ENCODE measurements around the gene PCDH9. TPM values are rescaled to one million over a fixed set of nuclear protein-coding genes. Genes with fewer than 3 reads are reported as not detected.

Gene PCDH9
- total RNA-seq, 4 donors from 2014 or later, result 0.37 to 2.4 (median 1.5) TPM

GRCh38 chr13:66723576-66723975, 506.6 kb downstream of the PCDH9 start:
- H3K36me3 ChIP-seq, result no peaks in the 10 kb centered on the region
- 80 to 90% methylated on average over 2 of the region's 2 CpGs for WGBS, 2 donors (ENCODE audit: low coverage in 1 of 2)
- in situ Hi-C loops (cut with MboI; ENCODE audit: low pct_ligation_motif_present in 1 of 4, low pct_unique_long_range_greater_than_20kb in 1 of 4, low sequenced_read_pairs in 3 of 4) (no loop called here), intact Hi-C loops (cut with DNase I; ENCODE audit: low total_unique reads) (no loop called here)
- no peak overlapping the region for H3K27ac ChIP-seq
- no peaks in the 10 kb centered on the region for H3K27me3 ChIP-seq
- H3K4me3 ChIP-seq, result no peak overlapping the region
- H3K4me1 ChIP-seq, result no peaks in the 10 kb centered on the region
- H3K9me3 ChIP-seq, result no peaks in the 10 kb centered on the region
- TF ChIP-seq EP300 (IDR thresholded peaks at IDR 0.05; ENCODE audit: low read depth) (no peak), POLR2AphosphoS5 (IDR thresholded peaks at IDR 0.05) (no peak), POLR2A (IDR thresholded peaks at IDR 0.05) (no peak), CTCF (IDR thresholded peaks at IDR 0.05) (no peak)
- DNase-seq, result no peak

- H3K27ac ChIP-seq, result no peak overlapping the region
- no peak overlapping the region for H3K4me3 ChIP-seq
- no peaks in the 10 kb centered on the region for H3K9me3 ChIP-seq
- no peak for TF ChIP-seq CTCF (IDR thresholded peaks at IDR 0.05)
- no peak for TF ChIP-seq EP300 (IDR thresholded peaks at IDR 0.05; ENCODE audit: low read depth)
- TF ChIP-seq POLR2AphosphoS5 (IDR thresholded peaks at IDR 0.05), result no peak
- TF ChIP-seq POLR2A (IDR thresholded peaks at IDR 0.05), result no peak
- DNase-seq, result no peak
- no peaks in the 10 kb centered on the region for H3K27me3 ChIP-seq
- H3K36me3 ChIP-seq, result no peaks in the 10 kb centered on the region
- intact Hi-C loops (cut with DNase I; ENCODE audit: low total_unique reads), result no loop called here
- in situ Hi-C loops (cut with MboI; ENCODE audit: low pct_ligation_motif_present in 1 of 4, low pct_unique_long_range_greater_than_20kb in 1 of 4, low sequenced_read_pairs in 3 of 4), result no loop called here
- no peaks in the 10 kb centered on the region for H3K4me1 ChIP-seq
These were observed 513.6 kb downstream of the PCDH9 start for GRCh38 chr13:66716538-66716937.

- no peak for DNase-seq
- TF ChIP-seq POLR2A (IDR thresholded peaks at IDR 0.05) (no peak), POLR2AphosphoS5 (IDR thresholded peaks at IDR 0.05) (no peak), CTCF (IDR thresholded peaks at IDR 0.05) (peak in 1 of 5 experiments; percentile 8)
- Histone ChIP-seq H3K27me3 (no peaks in the 10 kb centered on the region), H3K27ac (no peak overlapping the region), H3K4me3 (no peak overlapping the region), H3K4me1 (no peaks in the 10 kb centered on the region), H3K9me3 (no peaks in the 10 kb centered on the region), H3K36me3 (no peaks in the 10 kb centered on the region)
- intact Hi-C loops (cut with DNase I; ENCODE audit: low total_unique reads) (no loop called here), in situ Hi-C loops (cut with MboI; ENCODE audit: low pct_ligation_motif_present in 1 of 4, low pct_unique_long_range_greater_than_20kb in 1 of 4, low sequenced_read_pairs in 3 of 4) (no loop called here)
These were observed 515.3 kb downstream of the PCDH9 start for GRCh38 chr13:66714795-66715194.

GRCh38 chr13:66704110-66704509, 526.0 kb downstream of the PCDH9 start:
- TF ChIP-seq EP300 (IDR thresholded peaks at IDR 0.05; ENCODE audit: low read depth) (no peak), POLR2AphosphoS5 (IDR thresholded peaks at IDR 0.05) (no peak), POLR2A (IDR thresholded peaks at IDR 0.05) (no peak), CTCF (IDR thresholded peaks at IDR 0.05) (no peak)
- H3K27me3 ChIP-seq, result no peaks in the 10 kb centered on the region
- intact Hi-C loops (cut with DNase I; ENCODE audit: low total_unique reads), result no loop called here

More at GRCh38 chr13:66704110-66704509, 526.0 kb downstream of the PCDH9 start:
- no peak overlapping the region for H3K27ac ChIP-seq
- in situ Hi-C loops (cut with MboI; ENCODE audit: low pct_ligation_motif_present in 1 of 4, low pct_unique_long_range_greater_than_20kb in 1 of 4, low sequenced_read_pairs in 3 of 4), result no loop called here
- WGBS, 2 donors (ENCODE audit: low coverage in 1 of 2), result 69 to 72% methylated on average over 2 of the region's 2 CpGs
- H3K36me3 ChIP-seq, result no peaks in the 10 kb centered on the region
- no peak for DNase-seq
- no peaks in the 10 kb centered on the region for H3K4me1 ChIP-seq
- no peak overlapping the region for H3K4me3 ChIP-seq
- no peaks in the 10 kb centered on the region for H3K9me3 ChIP-seq
